ENCODE data around the gene ANO5. TPM values are rescaled to one million over a fixed set of nuclear protein-coding genes. Genes with fewer than 3 reads are reported as not detected.
"Not testable (repeated sequence)": the region's sequence is repeated elsewhere in the genome, so short reads cannot be mapped to it uniquely, and the experiment has no call there.

Gene ANO5
- total RNA-seq, 1 experiment from 2014 or later: 3.7 TPM

- no peaks in the 10 kb centered on the region for H3K36me3 ChIP-seq (ENCODE audit: insufficient read depth, low read length, poor library complexity, severe bottlenecking)
- H3K4me1 ChIP-seq (ENCODE audit: insufficient read depth, low read length, poor library complexity, severe bottlenecking): no peaks in the 10 kb centered on the region
- ChIA-PET POLR2A (ENCODE audit: low non-redundant PET) (no interaction called here), CTCF (no interaction called here)
- no peak for TF ChIP-seq EZH2 (IDR thresholded peaks at IDR 0.05; ENCODE audit: borderline replicate concordance, low read depth, low read length, poor library complexity, severe bottlenecking)
- TF ChIP-seq CTCF (conservative IDR thresholded peaks at IDR 0.05; ENCODE audit: low read depth, low read length): no peak
- intact Hi-C loops (cut with micrococcal nuclease; ENCODE audit: unreplicated experiment): no loop called here
- no peaks in the 10 kb centered on the region for H3K27me3 ChIP-seq (replicated peaks; ENCODE audit: insufficient read depth, low read depth, low read length, poor library complexity)
- no TSS peak for BruUV-seq (replicated peaks)
- no peak for DNase-seq (ENCODE audit: low spot score)
- no peaks in the 10 kb centered on the region for H3K9me3 ChIP-seq (ENCODE audit: low read depth, low read length, poor library complexity, severe bottlenecking)
- H3K4me3 ChIP-seq (ENCODE audit: low read depth, low read length, poor library complexity, severe bottlenecking): no peak overlapping the region
- H3K27ac ChIP-seq (ENCODE audit: low read depth, low read length, poor library complexity, severe bottlenecking): no peak overlapping the region
Observed at GRCh38 chr11:22263613-22264012, 70.7 kb downstream of the ANO5 start.

GRCh38 chr11:22268983-22269624, 76.2 kb downstream of the ANO5 start:
- H3K4me3 ChIP-seq (ENCODE audit: low read depth, low read length, poor library complexity, severe bottlenecking); H3K36me3 ChIP-seq (ENCODE audit: insufficient read depth, low read length, poor library complexity, severe bottlenecking); DNase-seq (ENCODE audit: low spot score); BruUV-seq (replicated peaks); POLR2A ChIA-PET (ENCODE audit: low non-redundant PET); H3K27ac ChIP-seq (ENCODE audit: low read depth, low read length, poor library complexity, severe bottlenecking); intact Hi-C loops (cut with micrococcal nuclease; ENCODE audit: unreplicated experiment); H3K4me1 ChIP-seq (ENCODE audit: insufficient read depth, low read length, poor library complexity, severe bottlenecking); CTCF ChIA-PET; H3K27me3 ChIP-seq (replicated peaks; ENCODE audit: insufficient read depth, low read depth, low read length, poor library complexity); H3K9me3 ChIP-seq (ENCODE audit: low read depth, low read length, poor library complexity, severe bottlenecking): not testable (repeated sequence)

GRCh38 chr11:22273781-22274180, 80.9 kb downstream of the ANO5 start:
- ChIA-PET POLR2A (ENCODE audit: low non-redundant PET) (no interaction called here), CTCF (no interaction called here)
- no peaks in the 10 kb centered on the region for H3K36me3 ChIP-seq (ENCODE audit: insufficient read depth, low read length, poor library complexity, severe bottlenecking)
- no TSS peak for BruUV-seq (replicated peaks)
- no peak overlapping the region for H3K27ac ChIP-seq (ENCODE audit: low read depth, low read length, poor library complexity, severe bottlenecking)
- no peak overlapping the region for H3K4me3 ChIP-seq (ENCODE audit: low read depth, low read length, poor library complexity, severe bottlenecking)
- no peaks in the 10 kb centered on the region for H3K9me3 ChIP-seq (ENCODE audit: low read depth, low read length, poor library complexity, severe bottlenecking)
- intact Hi-C loops (cut with micrococcal nuclease; ENCODE audit: unreplicated experiment): no loop called here
- TF ChIP-seq CTCF (conservative IDR thresholded peaks at IDR 0.05; ENCODE audit: low read depth, low read length) (no peak), EZH2 (IDR thresholded peaks at IDR 0.05; ENCODE audit: borderline replicate concordance, low read depth, low read length, poor library complexity, severe bottlenecking) (no peak)
- H3K4me1 ChIP-seq (ENCODE audit: insufficient read depth, low read length, poor library complexity, severe bottlenecking): no peaks in the 10 kb centered on the region
- no peaks in the 10 kb centered on the region for H3K27me3 ChIP-seq (replicated peaks; ENCODE audit: insufficient read depth, low read depth, low read length, poor library complexity)
- DNase-seq (ENCODE audit: low spot score): no peak

GRCh38 chr11:22275600-22275999, 82.7 kb downstream of the ANO5 start:
- POLR2A ChIA-PET (ENCODE audit: low non-redundant PET): no interaction called here
- H3K4me1 ChIP-seq (ENCODE audit: insufficient read depth, low read length, poor library complexity, severe bottlenecking): no peaks in the 10 kb centered on the region
- H3K36me3 ChIP-seq (ENCODE audit: insufficient read depth, low read length, poor library complexity, severe bottlenecking): peaks cover 2% of the 10 kb centered on the region
- no peak overlapping the region for H3K27ac ChIP-seq (ENCODE audit: low read depth, low read length, poor library complexity, severe bottlenecking)
- no peak for DNase-seq (ENCODE audit: low spot score)
- CTCF ChIA-PET: no interaction called here
- intact Hi-C loops (cut with micrococcal nuclease; ENCODE audit: unreplicated experiment): no loop called here
- no peaks in the 10 kb centered on the region for H3K9me3 ChIP-seq (ENCODE audit: low read depth, low read length, poor library complexity, severe bottlenecking)
- H3K27me3 ChIP-seq (replicated peaks; ENCODE audit: insufficient read depth, low read depth, low read length, poor library complexity): no peaks in the 10 kb centered on the region
- no peak overlapping the region for H3K4me3 ChIP-seq (ENCODE audit: low read depth, low read length, poor library complexity, severe bottlenecking)
- no TSS peak for BruUV-seq (replicated peaks)
- no peak for TF ChIP-seq CTCF (conservative IDR thresholded peaks at IDR 0.05; ENCODE audit: low read depth, low read length)
- TF ChIP-seq EZH2 (IDR thresholded peaks at IDR 0.05; ENCODE audit: borderline replicate concordance, low read depth, low read length, poor library complexity, severe bottlenecking): no peak

All from A673 (cell line).